Panc1 (cell line): Measurements from ENCODE around the gene HSD17B1. TPM values are rescaled to one million over a fixed set of nuclear protein-coding genes. Genes with fewer than 3 reads are reported as not detected.
A peak's percentile ranks its signal among the peaks of the same experiment; 100 is the strongest.

ENCODE experiments used
- ATAC-seq: fragments of 200-7000 bp; cut with Tn5 transposase; 2 replicates; pipeline ENCODE4 v1.9.1; 2020; ENCODE audit warnings: mild to moderate bottlenecking, moderate library complexity
- BruUV-seq: library from RNA; stranded (reverse); fragments of 400-500 nt; replicated peaks from 2 replicates; lab custom pipeline; 2021; lab: Mats Ljungman, UMichigan
- CTCF ChIA-PET: fragments of 300-600 bp; sonication (Branson Sonifier 250); formaldehyde crosslinking; loops from one replicate; lab custom pipeline; 2022; ENCODE audit warnings: antibody characterized with exemption; lab: Charles Lee
- POLR2A ChIA-PET: fragments of 300-600 bp; sonication (Branson Sonifier 250); formaldehyde crosslinking; loops from one replicate; lab custom pipeline; 2022; ENCODE audit warnings: antibody characterized with exemption; lab: Charles Lee
- DNase-seq: peaks from one replicate; pipeline ENCODE4 v3.0.0-alpha.2; 2010; ENCODE audit warnings: low read depth, low spot score
- H3K27ac ChIP-seq: 2 replicates; pipeline ENCODE4 v1.5.1; 2011; ENCODE audit warnings: mild to moderate bottlenecking, low read length, inconsistent platforms
- H3K27me3 ChIP-seq: fragments of 200-500 bp; sonication (Bioruptor generic); 2 replicates; pipeline ENCODE4 v1.6.0; 2014; ENCODE audit warnings: low read length, inconsistent platforms; ENCODE audit not compliant: control insufficient read depth, insufficient read depth
- H3K36me3 ChIP-seq: fragments of 200-500 bp; sonication (Bioruptor generic); 2 replicates; pipeline ENCODE4 v1.5.1; 2014; ENCODE audit warnings: inconsistent platforms, mild to moderate bottlenecking, low read length, moderate library complexity; ENCODE audit not compliant: control insufficient read depth, insufficient read depth
- H3K4me1 ChIP-seq: 2 replicates; pipeline ENCODE4 v1.5.1; 2011; ENCODE audit warnings: inconsistent platforms, mild to moderate bottlenecking, low read length, moderate library complexity; ENCODE audit not compliant: control insufficient read depth, insufficient read depth
- H3K4me3 ChIP-seq, 2 experiments: 2 replicates each; pipeline ENCODE4 v1.5.1; 2011 to 2012; ENCODE audit warnings: low read depth in 2 of 2, low read length in 2 of 2, mild to moderate bottlenecking in 2 of 2, inconsistent platforms in 1 of 2, moderate library complexity in 1 of 2
- H3K9me3 ChIP-seq: fragments of 200-500 bp; sonication (Bioruptor generic); 2 replicates; pipeline ENCODE4 v1.5.1; 2014; ENCODE audit warnings: low read depth, mild to moderate bottlenecking, inconsistent platforms, low read length, moderate library complexity; ENCODE audit not compliant: control insufficient read depth, insufficient read depth
- POLR2AphosphoS5 ChIP-seq: IDR thresholded peaks from 2 replicates; pipeline ENCODE4 v1.6.1; 2012; ENCODE audit warnings: mild to moderate bottlenecking, low read depth, low read length, moderate library complexity
- SIN3A ChIP-seq: IDR thresholded peaks from 2 replicates; pipeline ENCODE4 v1.6.1; 2012; ENCODE audit warnings: low read depth, mild to moderate bottlenecking, low read length, moderate library complexity, borderline replicate concordance; ENCODE audit not compliant: insufficient read depth
- TCF7L2 ChIP-seq: IDR thresholded peaks from 2 replicates; pipeline ENCODE4 v1.6.1; 2011; ENCODE audit warnings: mild to moderate bottlenecking, low read depth, low read length, inconsistent platforms
- in situ Hi-C: cut with HindIII; loops from 2 replicates; pipeline ENCODE4 v1.10.0; 2016; ENCODE audit warnings: low sequenced_read_pairs, low pct_unique_long_range_greater_than_20kb
- intact Hi-C: fragments of 100-400 bp; cut with micrococcal nuclease; formaldehyde crosslinking; loops from one replicate; pipeline ENCODE4 v1.10.0; 2022; ENCODE audit not compliant: unreplicated experiment
- total RNA-seq: library from RNA; stranded (reverse); gene quantifications from one replicate; pipeline ENCODE4 v1.2.1, GENCODE V29; 2021; ENCODE audit not compliant: unreplicated experiment
- TF ChIP-seq, protein P1 (sequence below): fragments of 450-650 bp; IDR thresholded peaks from 2 replicates; pipeline ENCODE4 v1.5.1; 2017; ENCODE audit warnings: mild to moderate bottlenecking

Gene HSD17B1
- total RNA-seq, 1 experiment from 2014 or later: 5.4 TPM

DNA sequence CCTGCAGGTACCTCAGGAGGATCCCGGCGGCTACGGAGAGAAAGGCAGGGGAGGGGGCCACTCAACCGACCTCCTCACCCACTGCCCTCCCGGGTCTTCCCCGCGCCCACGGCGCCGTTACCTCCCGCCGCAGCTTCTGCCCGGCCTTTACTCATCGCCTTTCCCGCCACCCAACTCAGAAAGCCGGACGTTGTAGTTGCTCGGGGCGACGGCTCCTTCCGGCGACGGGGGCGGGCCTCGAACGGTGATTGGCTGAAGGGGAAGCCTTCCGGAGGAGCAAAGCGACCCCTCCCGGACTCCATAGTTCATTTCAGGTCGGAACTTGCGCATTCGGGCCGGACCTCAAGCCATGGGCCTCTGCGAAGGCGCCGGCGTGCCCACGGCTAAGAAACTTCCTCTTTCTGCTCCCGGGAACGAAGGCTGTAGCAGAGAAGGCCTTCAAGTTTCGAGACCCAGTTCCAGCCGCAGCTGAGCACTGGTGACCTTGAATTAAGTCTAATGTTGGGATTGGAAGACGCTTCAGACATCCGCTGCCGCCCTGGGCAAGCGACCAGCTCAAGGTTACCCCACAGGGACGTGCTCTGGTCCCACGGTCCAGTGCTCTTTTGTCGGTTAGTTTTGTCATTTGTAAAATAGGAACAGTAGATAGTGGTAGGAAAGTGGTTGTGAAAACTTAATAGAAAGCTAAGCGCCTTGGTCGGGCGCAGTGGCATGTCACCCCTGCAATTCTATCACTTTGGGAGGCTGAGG, 25.0 kb downstream of the HSD17B1 start, which contains the start of gene PSMC3IP:
PSMC3IP (minus strand) TSS at position 198 of the 750 bp plus-strand sequence; CDS start at position 155, 43 bp downstream.
- in situ Hi-C loops: no loop called here

DNA sequence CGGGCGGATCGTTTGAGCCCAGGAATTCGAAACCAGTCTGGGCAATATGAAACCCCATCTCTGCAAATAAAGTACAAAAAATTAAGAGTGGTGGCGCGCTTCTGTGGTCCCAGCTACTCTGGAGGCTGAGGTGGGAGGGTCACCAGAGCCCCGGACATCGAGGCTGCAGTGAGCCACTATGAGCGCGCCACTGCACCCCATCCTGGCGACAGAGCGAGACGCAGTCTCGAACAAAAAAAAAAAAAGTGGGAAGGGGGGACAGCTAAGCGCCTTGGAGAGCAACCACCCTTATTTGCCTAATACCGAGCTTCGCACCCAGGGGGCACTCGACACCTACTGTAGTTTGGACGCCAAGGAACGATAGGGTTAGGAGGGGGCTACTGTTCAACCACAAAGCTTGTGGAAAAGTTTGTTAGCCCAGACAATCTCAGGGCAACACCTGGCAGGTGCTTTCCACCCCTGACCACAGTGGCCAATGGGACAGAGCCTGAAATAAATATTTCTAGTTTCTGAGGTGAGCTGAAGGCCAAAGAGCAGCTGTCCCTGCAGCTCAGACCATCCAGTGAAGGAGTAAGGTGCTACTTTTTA, 25.7 kb downstream of the HSD17B1 start:
- H3K9me3 ChIP-seq: no peaks in the 10 kb centered on the region
- peaks cover 11% of the 10 kb centered on the region for H3K4me1 ChIP-seq
- BruUV-seq: no TSS peak
- H3K27me3 ChIP-seq: no peaks in the 10 kb centered on the region
- peak; percentile 61 for ATAC-seq
- intact Hi-C loops: loop anchor here (5.0 kb wide), 1 partner anchor 99 kb away; the partner anchor contains the start of gene PLEKHH3
- POLR2A ChIA-PET: no interaction called here
- DNase-seq: peak; percentile 24
- peak overlapping the region; percentile 91 for H3K27ac ChIP-seq
- CTCF ChIA-PET: interaction anchor here (0.5 to 3.0 kb wide), 10 partner anchors 8 to 358 kb away, joined by 3 to 14 read pairs (median 3); no protein-coding TSS in a partner anchor
- H3K36me3 ChIP-seq: peaks cover 4% of the 10 kb centered on the region; the same call in 1 of the 2 replicates
- in situ Hi-C loops: no loop called here
- TF ChIP-seq TCF7L2: no peak
- TF ChIP-seq, protein P1, sequence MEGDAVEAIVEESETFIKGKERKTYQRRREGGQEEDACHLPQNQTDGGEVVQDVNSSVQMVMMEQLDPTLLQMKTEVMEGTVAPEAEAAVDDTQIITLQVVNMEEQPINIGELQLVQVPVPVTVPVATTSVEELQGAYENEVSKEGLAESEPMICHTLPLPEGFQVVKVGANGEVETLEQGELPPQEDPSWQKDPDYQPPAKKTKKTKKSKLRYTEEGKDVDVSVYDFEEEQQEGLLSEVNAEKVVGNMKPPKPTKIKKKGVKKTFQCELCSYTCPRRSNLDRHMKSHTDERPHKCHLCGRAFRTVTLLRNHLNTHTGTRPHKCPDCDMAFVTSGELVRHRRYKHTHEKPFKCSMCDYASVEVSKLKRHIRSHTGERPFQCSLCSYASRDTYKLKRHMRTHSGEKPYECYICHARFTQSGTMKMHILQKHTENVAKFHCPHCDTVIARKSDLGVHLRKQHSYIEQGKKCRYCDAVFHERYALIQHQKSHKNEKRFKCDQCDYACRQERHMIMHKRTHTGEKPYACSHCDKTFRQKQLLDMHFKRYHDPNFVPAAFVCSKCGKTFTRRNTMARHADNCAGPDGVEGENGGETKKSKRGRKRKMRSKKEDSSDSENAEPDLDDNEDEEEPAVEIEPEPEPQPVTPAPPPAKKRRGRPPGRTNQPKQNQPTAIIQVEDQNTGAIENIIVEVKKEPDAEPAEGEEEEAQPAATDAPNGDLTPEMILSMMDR: peak; percentile 71
- peak overlapping the region; percentile 69 to 92 for H3K4me3 ChIP-seq

More for the DNA sequence above, 25.0 kb downstream of the HSD17B1 start, which contains the start of gene PSMC3IP:
- H3K9me3 ChIP-seq: no peaks in the 10 kb centered on the region
- no TSS peak for BruUV-seq
- TF ChIP-seq POLR2AphosphoS5: peak; percentile 75
- no peak for TF ChIP-seq TCF7L2
- peak; percentile 94; the same call in 1 of the 2 replicates for TF ChIP-seq SIN3A
- TF ChIP-seq, protein P1: peak; percentile 0; the same call in 1 of the 2 replicates
- H3K4me1 ChIP-seq: peaks cover 15% of the 10 kb centered on the region
- ATAC-seq (peak; percentile 93), DNase-seq (peak; percentile 65)
- H3K4me3 ChIP-seq: peak within 1 kb of the TSS; percentile 69 to 92
- H3K27ac ChIP-seq: peak within 1 kb of the TSS; percentile 91
- H3K36me3 ChIP-seq: peaks cover 2% of the 10 kb centered on the region
- no peaks in the 10 kb centered on the region for H3K27me3 ChIP-seq
- ChIA-PET CTCF (interaction anchor here (0.5 to 3.0 kb wide), 8 partner anchors 8 to 359 kb away, joined by 3 to 14 read pairs (median 4); no protein-coding TSS in a partner anchor), POLR2A (interaction anchor here (0.6 kb wide), 1 partner anchor 12 kb away, joined by 3 read pairs; no protein-coding TSS in a partner anchor)
- intact Hi-C loops: loop anchor here (5.0 kb wide), 1 partner anchor 100 kb away; the partner anchor contains the start of gene PLEKHH3
